Adrenal gland (tissue), 5 donors: Measurements from ENCODE around the gene EMC8.

Source experiments
- CTCF ChIP-seq, 6 experiments: fragments of 450-650 bp in 4 of 6; fragments of 200-600 bp in 2 of 6; sonication (generic) in 1 of 6; IDR thresholded peaks; 1 replicate in 5 of 6; 2 replicates in 1 of 6; pipeline versions ENCODE4 v1.5.1 to v1.8.0; 2016 to 2021; ENCODE audit warnings: antibody characterized with exemption in 6 of 6, mild to moderate bottlenecking in 2 of 6, moderate library complexity in 1 of 6
- POLR2A ChIP-seq, 2 donors: fragments of 450-650 bp; IDR thresholded peaks; one replicate each; pipeline ENCODE4 v1.6.1; 2017; ENCODE audit warnings: antibody characterized with exemption in 2 of 2, mild to moderate bottlenecking in 2 of 2, moderate library complexity in 1 of 2
- donor health status: DM: no; HTN: no; CAD: no.

- TF ChIP-seq CTCF (IDR thresholded peaks at IDR 0.05) (no peak), POLR2A (IDR thresholded peaks at IDR 0.05) (no peak)
These were observed 28.6 kb downstream of the EMC8 start for GRCh38 chr16:85770741-85771140.
